CD1c-positive myeloid dendritic cell (primary cell): ENCODE data around the gene PARD3B.

Experiments used
- DNase-seq: peaks from one replicate; pipeline ENCODE4 v3.0.0-alpha.2; 2016; ENCODE audit errors: extremely low spot score

Gene PARD3B

DNA sequence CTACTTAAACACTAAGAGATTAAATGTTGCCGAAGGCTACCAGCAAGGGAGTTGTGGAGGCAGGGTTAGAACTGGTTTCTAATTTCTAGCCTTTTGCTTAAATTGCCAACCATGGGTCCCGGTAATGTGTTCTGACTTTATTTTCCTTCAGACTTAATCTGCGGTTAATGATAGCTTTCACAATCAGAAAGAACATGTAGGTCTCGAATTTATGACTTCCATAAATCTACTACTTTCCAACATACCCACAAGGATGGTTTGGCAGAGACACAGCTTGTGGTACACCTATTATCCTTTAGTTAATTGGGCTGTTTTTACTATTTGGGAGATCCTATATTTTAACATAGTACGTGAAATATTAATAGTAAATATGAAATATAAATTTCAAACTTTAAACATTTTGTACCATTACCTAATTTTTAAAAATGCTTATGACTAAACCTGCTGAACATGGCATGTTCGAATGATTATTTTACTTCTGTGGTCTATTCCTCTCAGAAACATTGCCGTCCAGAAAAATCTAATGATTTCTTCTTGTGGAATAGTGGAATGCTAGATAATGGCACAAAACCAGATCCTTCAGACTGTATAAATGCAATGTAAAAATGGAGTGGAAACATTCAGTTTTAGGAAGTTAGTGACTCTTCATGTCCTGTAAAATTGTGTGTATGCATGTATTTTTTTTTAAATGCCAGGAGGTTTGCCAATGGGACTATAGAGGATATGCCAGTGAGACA, 41.3 kb downstream of the PARD3B start:
- DNase-seq: no peak

DNA sequence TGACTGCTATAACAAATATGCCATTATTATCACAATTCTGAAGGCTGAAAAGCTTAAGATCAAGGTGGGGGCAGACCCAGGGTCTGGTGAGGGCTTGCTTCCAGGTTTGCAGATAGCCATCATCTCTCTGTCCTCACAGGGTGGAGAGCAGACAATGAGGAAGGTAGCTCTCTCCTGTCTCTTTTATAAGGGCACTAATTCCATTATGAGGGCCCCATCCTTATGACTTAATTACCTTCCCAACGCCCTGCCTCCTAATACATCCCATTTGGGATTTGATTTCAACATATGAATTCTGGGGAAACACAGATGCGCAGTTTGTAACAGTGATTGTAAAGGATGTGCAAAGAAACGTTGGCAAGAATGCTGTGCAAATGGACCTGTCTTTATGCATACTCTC, 44.8 kb downstream of the PARD3B start:
- DNase-seq: no peak

DNA sequence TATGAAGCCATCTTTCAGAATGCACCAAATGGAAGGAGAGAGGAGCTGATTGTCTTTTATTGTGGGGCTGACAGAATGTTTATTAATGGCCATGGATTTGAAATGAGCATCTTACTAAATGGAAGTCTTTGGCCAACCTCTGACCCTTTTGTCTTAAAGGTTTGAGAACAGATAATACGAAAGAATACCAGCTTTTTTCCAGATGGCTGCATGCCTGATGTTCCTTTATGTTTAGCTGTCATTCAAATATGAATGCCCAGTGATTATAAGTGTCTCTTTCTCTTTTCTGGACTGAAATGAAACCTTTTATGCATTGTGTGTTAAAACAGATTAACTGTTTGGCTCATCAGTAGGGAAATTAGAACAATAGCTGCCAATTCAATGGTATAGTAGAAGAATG, 46.0 kb downstream of the PARD3B start:
- no peak for DNase-seq

DNA sequence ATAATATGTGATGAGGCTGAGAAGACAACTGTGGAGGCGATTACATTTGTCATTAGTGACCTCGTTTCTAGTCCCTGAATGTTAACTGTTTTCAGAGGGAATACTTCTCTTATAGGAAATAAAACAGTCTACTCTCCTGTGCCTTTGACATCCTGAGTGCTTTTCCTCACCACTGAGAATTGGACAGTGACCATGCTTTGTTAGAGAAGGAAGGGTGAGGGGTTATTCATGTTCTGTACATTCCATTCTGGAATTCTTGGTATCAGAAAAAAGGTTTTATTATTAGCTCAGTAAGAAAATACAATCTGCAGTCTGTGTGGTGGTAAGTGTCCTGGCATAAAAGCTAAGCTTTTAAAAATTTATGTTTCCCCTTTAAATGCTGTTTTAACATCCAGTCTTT, 58.8 kb downstream of the PARD3B start:
- DNase-seq: no peak

DNA sequence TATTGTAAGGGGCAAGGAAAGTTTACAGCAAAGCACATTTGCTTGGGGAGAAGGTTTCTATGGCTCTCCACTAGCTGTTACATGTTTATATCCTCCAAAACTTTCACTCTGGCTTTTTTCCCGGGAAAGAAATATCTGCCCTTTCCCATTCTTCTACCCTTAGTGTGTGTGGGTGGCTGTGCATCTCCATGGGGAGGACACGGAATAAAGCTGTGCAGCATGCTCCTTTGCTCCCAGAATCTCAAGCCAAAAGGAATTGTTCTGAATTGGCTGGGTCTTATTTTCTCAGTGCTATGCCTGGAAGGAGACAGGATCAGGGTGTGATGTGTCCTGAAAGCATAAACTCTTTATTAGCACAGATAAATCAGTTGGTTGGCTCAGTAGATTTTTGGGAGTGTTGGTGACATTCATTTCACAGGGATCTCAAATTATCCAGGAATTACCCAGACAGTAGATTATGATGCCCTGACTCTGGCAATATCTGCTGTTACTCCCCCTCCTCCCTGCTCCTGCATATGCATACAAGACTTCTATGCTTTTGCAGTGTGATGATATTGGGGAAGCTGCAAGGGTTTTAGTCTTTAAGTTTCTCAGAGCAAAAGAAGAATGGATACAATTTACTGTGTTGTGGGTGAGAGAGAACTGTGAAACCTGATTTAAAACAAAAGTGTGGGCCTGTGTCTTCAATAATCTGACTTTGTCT, 63.1 kb downstream of the PARD3B start:
- no peak for DNase-seq

DNA sequence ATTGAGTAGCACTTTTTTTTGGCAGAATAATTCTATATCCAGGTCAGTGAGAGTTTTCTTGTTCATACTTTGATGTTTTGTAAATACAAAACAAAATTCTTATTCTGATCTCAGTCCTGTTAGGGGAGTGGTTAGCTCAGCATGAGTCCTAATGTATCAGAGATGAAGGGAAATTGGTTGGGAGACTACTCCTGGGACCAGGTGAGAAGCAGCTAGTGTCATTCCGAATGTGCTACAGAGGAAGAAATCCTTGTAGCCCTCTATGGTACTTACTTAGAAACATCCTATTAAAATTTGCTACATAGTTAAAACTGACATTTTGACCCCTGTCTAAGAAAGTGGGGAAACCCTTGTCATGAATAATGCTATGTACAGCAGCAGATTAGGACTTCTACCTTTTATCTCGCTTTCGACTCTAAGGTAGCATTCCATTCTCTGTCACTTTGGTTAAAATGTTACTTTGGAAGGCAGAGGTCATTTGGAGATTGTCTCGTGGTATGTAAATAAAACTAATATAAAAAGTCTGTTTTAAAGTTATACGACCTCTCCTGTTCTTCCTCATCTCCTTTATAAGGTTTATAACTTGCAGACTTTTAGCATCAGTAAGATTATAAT, 65.8 kb downstream of the PARD3B start:
- DNase-seq: no peak

DNA sequence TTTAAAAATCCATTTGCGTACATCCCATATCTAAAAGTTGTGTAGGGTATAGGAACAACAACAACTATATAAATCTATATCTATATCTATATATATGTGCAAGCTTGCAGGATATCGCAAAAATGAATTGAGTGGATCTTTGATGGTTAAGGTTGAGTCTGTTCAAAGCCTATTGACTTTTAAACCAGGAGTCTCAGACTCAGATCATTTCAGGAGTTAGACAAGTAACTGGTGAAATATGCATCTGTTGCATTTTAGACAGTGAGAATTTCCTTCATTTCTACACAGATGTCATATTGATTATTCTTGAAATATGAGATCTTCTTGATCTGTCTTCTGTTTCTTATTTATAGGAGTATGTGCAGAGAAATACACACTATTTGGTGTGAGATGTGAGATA, 66.5 kb downstream of the PARD3B start:
- DNase-seq: no peak

DNA sequence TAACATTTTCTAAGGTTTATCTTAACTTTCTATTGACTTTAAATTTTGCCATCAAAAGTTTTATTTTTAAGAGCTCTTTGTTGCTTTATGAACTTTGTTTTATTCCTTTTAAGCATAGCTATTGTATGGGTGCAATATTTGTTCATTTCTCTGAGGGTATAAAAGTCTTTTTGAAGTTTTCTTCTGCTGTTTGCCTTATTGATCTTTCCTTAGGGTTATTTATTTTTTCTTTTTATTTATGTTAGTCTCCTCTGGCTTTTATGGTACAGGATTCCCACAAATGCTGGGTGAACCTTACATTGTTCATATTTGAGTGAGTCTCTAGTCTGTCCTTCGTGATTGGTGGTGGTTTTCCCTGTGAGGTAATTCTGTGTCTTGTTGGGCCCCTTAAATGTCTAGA, 68.4 kb downstream of the PARD3B start:
- no peak for DNase-seq

DNA sequence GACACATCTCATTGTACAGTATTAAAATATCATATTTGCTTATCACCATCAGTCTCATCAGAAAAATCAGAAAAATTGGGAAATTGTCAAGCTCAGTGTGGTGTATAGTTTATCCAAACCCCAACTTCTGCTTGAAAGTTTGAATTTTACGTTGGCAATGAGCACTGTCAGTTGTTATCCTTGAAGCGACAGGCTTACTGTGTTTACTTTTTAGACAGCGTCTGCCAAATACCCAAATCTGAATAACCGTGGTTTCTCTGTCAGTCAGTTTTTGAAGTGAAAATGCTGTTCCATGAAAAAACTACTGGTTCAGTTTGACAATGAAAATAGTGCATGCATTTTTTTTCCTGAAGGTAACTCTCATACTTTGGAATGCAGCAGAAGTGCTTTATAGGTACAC, 70.2 kb downstream of the PARD3B start:
- DNase-seq: no peak

DNA sequence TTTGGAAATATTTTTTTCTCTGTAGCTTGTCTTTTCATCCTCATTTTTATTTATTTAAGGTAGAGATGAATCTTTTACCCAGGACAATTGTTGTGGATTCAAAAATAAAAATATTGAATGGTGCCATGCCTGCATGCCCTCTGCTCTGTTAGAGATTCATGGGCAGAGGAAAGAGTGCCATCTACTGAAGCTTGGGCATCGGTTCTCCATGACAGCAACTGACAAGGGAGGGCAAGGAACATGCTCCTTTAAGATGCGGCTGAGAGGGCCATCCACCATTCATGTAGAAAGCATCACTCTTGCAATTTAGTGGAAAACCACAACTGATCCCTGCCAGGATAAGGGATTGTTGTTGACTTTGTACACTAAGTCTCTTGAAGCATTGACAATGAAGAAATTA, 79.9 kb downstream of the PARD3B start:
- DNase-seq: no peak

DNA sequence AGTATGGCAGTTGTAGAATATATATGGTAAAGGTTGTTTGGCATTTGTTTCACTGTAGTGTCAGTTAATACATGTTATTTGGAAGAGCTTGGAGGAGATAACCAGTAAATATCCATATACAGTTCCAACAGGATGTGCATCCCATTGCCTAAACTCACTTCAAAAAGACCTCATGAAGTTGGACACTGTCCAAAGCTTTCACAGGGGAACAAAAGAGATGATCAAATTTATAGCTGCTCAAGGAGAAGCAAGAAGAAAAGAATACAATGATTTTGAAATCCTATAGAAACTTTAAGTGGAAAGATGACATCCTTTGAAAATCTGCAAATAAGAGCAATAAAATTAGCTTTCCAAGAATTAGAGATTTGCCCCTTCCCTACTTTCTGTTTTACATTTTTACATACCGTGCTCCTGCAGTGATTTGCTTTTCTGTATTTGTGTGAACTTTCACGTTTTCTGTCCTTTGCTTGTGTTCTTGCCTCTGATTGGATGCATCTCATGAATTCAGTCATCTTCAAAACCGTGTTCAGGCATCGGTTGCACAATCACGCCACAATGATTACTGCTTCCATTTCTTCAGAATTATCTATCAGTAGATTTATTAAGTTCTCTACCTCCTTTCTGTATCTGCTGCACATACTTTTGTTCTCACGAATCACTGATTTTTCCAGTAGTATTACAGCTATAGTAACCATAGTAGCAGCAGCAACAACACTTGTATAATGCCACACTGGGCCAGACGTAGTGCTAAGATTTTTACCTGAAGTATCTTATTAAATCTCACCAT, 83.8 kb downstream of the PARD3B start:
- DNase-seq: no peak

DNA sequence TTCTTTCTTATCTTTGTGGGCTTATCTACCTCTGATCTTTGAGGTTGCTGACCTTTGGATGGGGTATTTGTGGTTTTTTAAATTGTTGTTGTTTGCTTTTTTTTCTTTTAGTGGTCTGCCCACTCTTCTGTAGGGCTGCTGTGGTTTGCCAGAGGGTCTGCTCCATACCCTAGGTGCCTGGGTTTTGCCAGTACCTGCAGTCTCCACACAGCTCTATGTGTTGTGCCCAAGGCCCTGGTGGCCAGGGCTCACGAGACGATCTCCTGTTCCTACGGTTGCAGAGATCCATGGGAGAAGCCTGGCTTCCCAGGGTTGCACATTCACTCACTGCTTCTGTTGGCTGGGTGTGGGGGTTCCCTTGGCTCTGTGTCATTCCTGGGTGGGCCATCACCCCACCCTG, 87.1 kb downstream of the PARD3B start:
- no peak for DNase-seq

DNA sequence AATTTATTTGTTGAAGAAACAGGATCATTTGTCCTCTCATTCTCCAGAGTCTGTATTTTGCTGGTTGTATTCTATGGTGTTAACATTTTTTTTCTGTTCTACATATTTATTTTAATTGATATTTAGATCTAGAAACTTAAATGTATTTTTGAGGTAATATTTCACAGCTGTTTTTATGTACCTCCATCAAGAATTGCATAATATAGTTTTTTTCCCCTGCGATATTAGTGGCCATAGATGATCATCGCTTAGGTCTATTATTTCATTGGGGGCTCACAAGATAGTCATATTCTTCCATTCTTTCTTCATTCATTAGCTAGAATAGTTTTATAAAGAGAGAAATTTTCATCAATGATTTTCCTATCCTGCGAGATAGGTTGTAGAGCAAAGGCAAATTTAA, 89.3 kb downstream of the PARD3B start:
- DNase-seq: no peak

DNA sequence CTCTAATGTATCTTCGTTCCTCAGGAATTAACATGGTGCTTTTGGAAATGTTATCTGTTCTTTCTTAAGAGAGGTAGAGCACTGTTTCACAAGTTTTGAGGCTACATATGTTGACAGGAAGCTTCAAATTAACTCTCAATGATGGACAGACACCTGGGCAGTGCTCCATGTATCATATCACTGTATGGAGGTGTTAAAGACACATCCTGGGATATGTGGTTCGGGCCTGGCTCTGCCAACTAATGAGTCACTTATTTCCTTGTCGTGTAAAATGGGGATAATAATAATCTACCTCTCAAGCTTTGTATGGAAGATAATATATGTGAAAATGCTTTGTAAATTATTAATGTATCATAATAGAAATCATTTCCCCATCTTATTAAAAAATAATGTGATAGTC, 90.2 kb downstream of the PARD3B start:
- no peak for DNase-seq

DNA sequence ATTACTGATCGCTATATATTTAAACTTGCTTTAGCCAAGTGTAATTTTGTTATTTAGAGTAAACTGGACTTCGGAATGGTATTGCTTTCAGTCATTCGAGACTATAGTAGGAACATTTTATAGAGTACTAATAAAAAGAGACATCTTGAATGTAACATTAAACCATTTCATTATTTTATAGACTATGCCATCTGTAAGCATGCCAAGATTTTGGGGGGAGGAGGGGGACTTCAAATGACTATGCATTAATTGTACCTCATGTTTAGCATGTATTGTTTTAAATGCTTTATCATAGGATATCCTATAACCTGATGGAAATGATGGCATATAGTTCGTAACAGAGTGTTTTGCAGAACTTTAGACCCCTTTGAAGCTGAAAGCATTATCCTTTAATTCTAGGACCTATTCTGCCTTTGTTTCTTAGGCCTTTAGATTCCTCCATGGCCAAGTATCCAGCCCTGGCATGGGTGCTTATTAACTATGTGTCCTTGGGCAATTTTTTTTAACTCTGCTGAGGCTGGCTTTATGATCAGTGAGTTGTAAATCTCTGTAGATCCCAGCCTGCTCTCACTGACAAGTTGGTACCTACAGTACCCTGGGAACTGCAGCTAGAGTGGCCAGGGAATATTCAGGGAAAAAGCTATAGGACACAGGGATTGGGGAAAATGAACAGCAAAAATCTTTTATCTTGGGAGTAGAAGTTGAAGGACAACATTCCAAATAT, 93.4 kb downstream of the PARD3B start:
- no peak for DNase-seq

DNA sequence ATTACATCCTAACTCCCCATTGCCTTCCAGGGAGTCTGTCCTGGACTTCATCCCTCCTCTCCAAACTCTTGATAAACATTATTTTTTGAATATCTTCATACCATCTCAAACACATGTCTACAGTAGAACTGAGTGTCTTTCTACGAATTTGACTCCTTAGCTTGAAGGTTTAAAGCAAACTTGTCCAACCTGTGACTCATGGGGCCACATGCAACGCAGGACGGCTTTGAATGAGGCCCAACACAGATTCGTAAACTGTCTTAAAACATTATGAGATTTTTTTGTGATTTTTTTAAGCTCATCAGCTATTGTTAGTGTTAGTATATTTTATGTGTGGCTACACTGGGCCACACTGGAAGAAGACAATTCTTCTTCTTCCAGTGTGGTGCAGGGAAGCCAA, 98.1 kb downstream of the PARD3B start:
- DNase-seq: no peak

DNA sequence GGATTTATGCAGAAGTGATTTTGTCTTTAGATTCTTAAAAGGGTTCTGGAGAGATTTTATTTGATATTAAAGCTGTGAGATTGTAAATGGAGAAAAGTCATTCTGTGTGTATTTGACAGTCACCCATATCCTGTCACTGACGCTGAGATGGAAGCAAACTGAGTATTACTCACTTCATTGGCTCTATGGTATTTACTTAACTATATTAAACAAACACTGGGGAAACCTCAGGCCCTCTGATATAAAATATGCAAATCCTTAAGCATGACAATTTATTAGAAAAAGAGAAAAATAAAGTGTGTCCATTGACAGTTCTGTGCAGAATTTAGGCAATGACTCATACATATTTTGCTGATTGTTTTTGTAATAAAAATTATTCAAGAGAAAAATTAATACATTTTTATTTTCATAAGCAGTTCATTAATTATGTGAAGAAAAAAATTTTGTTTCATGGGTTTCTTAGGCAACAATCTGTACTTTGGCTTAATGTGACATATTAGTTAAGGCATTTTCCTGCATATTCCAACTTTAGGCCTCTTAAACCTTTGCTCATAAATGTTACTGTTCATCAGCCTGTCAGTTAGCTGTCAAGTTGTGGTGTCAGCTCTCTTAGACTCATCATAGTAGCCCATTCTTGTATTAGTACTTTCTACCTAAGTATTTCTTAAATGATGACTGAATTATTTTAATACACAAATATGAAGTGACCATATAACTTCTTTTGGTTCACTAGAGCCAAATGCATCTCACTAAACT, 99.9 kb downstream of the PARD3B start:
- DNase-seq: no peak

DNA sequence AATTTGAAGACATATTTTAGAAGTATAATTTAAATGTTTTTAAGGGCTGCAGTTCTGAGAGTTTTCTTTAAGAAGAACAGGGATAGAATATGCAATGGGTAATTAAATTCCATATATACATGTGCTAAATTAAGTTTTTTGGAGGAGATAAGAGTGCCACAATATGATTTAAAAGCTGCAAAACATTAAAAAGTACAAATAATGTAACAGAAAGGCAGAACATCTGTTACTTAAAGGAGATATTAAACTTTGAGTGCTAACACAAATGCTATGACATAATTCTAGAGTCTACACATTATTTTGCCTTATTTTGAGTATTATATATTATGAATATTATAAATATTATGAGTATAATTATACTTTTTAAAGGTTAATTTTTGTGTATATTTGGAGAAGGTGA, 102.4 kb downstream of the PARD3B start:
- no peak for DNase-seq

DNA sequence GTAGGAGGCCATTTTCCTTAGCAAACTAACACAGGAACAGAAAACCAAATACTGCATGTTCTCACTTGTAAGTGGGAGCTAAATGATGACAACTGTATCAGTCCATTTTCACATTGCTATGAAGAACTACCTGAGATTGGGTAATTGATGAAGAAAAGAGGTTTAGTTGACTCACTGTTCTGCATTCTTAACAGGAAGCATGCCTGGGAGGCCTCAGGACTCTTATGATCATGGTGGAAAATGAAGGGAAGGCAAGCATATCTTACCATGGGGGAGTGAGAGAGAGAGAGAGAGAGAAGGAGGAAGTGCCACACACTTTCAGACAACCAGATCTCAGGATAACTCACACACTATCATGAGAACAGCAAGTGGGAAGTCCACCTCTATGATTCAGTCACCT, 105.3 kb downstream of the PARD3B start:
- no peak for DNase-seq

DNA sequence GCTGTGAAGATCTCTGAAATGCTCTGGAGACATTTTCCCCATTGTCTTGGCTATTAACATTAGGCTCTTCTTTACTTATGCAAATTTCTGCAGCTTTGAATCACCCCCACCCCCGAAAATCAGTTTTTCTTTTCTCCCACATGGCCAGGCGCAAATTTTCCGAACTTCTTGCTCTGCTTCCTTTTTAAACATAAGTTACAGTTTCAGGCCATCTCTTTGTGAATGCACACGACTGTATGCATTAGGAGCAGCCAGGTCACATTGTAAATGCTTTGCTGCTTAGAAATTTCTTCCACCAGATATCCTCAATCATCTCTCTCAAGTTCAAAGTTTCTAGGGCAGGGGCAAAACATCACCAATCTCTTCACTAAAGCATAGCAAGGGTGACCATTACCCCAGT, 106.8 kb downstream of the PARD3B start:
- no peak for DNase-seq

DNA sequence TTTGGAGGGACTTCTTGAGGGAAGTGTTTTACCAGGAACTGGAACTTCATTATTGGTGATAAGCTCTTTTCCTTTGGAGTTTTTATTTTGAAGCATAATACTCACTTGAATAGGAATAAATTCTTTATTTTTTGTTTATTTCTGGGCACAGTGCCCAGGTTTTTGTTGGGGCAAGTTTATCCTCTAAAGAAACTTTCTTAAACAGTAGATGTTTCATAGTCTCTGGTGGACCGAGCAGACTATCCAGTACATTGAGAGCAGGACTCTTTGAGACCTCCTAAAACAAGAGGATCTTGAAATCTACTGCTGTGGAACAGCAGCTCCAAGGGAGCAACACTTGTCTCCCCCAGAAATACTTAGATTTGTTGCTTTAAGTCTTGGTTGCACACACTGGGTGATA, 109.4 kb downstream of the PARD3B start:
- DNase-seq: no peak
